MM.1S (cell line): ENCODE results near the gene MLLT1.

Experiments
- DNase-seq: peaks from one replicate; pipeline ENCODE4 v3.0.0-alpha.2; 2015
- H2AFZ ChIP-seq: fragments of 300-600 bp; sonication (generic); 2 replicates; pipeline ENCODE4 v1.6.0; 2016; ENCODE audit warnings: antibody characterized with exemption, low read length
- H3F3A ChIP-seq: fragments of 300-600 bp; sonication (generic); 2 replicates; pipeline ENCODE4 v1.6.1; 2016; ENCODE audit warnings: mild to moderate bottlenecking, antibody characterized with exemption, low read length, moderate library complexity, mixed read lengths; ENCODE audit not compliant: insufficient read depth
- H3K27ac ChIP-seq: fragments of 300-600 bp; sonication (generic); 2 replicates; pipeline ENCODE4 v1.5.1; 2016; ENCODE audit warnings: mild to moderate bottlenecking, low read length
- H3K27me3 ChIP-seq: fragments of 300-600 bp; sonication (generic); replicated peaks from 2 replicates; pipeline ENCODE4 v1.6.0; 2016; ENCODE audit warnings: low read length; ENCODE audit not compliant: insufficient read depth
- H3K36me3 ChIP-seq: fragments of 300-600 bp; sonication (generic); replicated peaks from 2 replicates; pipeline ENCODE4 v1.6.1; 2016; ENCODE audit warnings: mild to moderate bottlenecking, low read length, mixed read lengths; ENCODE audit not compliant: insufficient read depth
- H3K4me1 ChIP-seq: fragments of 300-600 bp; sonication (generic); 2 replicates; pipeline ENCODE4 v1.6.1; 2016; ENCODE audit warnings: low read length, mixed read lengths
- H3K4me2 ChIP-seq: fragments of 300-600 bp; sonication (generic); 2 replicates; pipeline ENCODE4 v1.6.0; 2016; ENCODE audit warnings: low read depth, low read length
- H3K4me3 ChIP-seq: fragments of 300-600 bp; sonication (generic); 2 replicates; pipeline ENCODE4 v1.5.1; 2016; ENCODE audit warnings: low read length, mixed read lengths
- H3K79me2 ChIP-seq: fragments of 300-600 bp; sonication (generic); 2 replicates; pipeline ENCODE4 v1.6.1; 2016; ENCODE audit warnings: mixed run types, low read length, mixed read lengths
- H3K9ac ChIP-seq: fragments of 300-600 bp; sonication (generic); 2 replicates; pipeline ENCODE4 v1.6.1; 2016; ENCODE audit warnings: low read length, mixed read lengths
- H3K9me2 ChIP-seq: fragments of 300-600 bp; sonication (generic); replicated peaks from 2 replicates; pipeline ENCODE4 v1.6.1; 2016; ENCODE audit warnings: mild to moderate bottlenecking, low read length, mixed read lengths; ENCODE audit not compliant: insufficient read depth
- H3K9me3 ChIP-seq: fragments of 300-600 bp; sonication (generic); replicated peaks from 2 replicates; pipeline ENCODE4 v1.6.1; 2016; ENCODE audit warnings: mild to moderate bottlenecking, low read length, mixed read lengths; ENCODE audit not compliant: insufficient read depth
- H4K20me1 ChIP-seq: fragments of 300-600 bp; sonication (generic); 2 replicates; pipeline ENCODE4 v1.6.1; 2016; ENCODE audit warnings: mild to moderate bottlenecking, low read length, moderate library complexity, mixed read lengths; ENCODE audit not compliant: insufficient read depth
- EZH2 ChIP-seq: fragments of 300-600 bp; sonication (generic); optimal IDR thresholded peaks from 2 replicates; pipeline ENCODE3; 2017; ENCODE audit warnings: low read depth, mild to moderate bottlenecking, antibody characterized with exemption, low read length, mixed read lengths
- EZH2phosphoT487 ChIP-seq: fragments of 300-600 bp; sonication (generic); IDR thresholded peaks from 2 replicates; pipeline ENCODE4 v1.6.1; 2018; ENCODE audit warnings: antibody characterized with exemption, low read length
- TF ChIP-seq, protein P1 (sequence below): fragments of 300-600 bp; sonication (generic); IDR thresholded peaks from 2 replicates; pipeline ENCODE4 v1.5.1; 2016; ENCODE audit warnings: antibody characterized with exemption, low read length, mixed read lengths

Gene MLLT1

GRCh38 chr19:6264803-6265202 is 15.0 kb downstream of the MLLT1 start:
- DNase-seq: no peak
- H3F3A ChIP-seq: no peaks in the 10 kb centered on the region
- no peaks in the 10 kb centered on the region for H3K9me3 ChIP-seq
- H3K27me3 ChIP-seq: no peaks in the 10 kb centered on the region
- no peak overlapping the region for H2AFZ ChIP-seq
- H3K9me2 ChIP-seq: no peaks in the 10 kb centered on the region
- peaks cover 10% of the 10 kb centered on the region; the same call in 1 of the 2 replicates for H3K36me3 ChIP-seq
- H3K9ac ChIP-seq: no peak overlapping the region
- no peak overlapping the region for H3K4me3 ChIP-seq
- TF ChIP-seq, protein P1, sequence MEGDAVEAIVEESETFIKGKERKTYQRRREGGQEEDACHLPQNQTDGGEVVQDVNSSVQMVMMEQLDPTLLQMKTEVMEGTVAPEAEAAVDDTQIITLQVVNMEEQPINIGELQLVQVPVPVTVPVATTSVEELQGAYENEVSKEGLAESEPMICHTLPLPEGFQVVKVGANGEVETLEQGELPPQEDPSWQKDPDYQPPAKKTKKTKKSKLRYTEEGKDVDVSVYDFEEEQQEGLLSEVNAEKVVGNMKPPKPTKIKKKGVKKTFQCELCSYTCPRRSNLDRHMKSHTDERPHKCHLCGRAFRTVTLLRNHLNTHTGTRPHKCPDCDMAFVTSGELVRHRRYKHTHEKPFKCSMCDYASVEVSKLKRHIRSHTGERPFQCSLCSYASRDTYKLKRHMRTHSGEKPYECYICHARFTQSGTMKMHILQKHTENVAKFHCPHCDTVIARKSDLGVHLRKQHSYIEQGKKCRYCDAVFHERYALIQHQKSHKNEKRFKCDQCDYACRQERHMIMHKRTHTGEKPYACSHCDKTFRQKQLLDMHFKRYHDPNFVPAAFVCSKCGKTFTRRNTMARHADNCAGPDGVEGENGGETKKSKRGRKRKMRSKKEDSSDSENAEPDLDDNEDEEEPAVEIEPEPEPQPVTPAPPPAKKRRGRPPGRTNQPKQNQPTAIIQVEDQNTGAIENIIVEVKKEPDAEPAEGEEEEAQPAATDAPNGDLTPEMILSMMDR: no peak
- TF ChIP-seq EZH2phosphoT487 (no peak), EZH2 (no peak)
- H3K4me1 ChIP-seq: no peaks in the 10 kb centered on the region
- H3K4me2 ChIP-seq: no peak overlapping the region
- H3K79me2 ChIP-seq: peaks cover 93% of the 10 kb centered on the region
- no peak overlapping the region for H3K27ac ChIP-seq
- peaks cover 5% of the 10 kb centered on the region for H4K20me1 ChIP-seq

GRCh38 chr19:6263735-6264444 is 15.9 kb downstream of the MLLT1 start:
- no peaks in the 10 kb centered on the region for H3F3A ChIP-seq
- H3K9me3 ChIP-seq: no peaks in the 10 kb centered on the region
- H3K4me2 ChIP-seq: no peak overlapping the region
- H3K79me2 ChIP-seq: peaks cover 93% of the 10 kb centered on the region
- peaks cover 16% of the 10 kb centered on the region; the same call in 1 of the 2 replicates for H3K36me3 ChIP-seq
- peaks cover 5% of the 10 kb centered on the region for H4K20me1 ChIP-seq
- no peaks in the 10 kb centered on the region for H3K27me3 ChIP-seq
- H3K9me2 ChIP-seq: no peaks in the 10 kb centered on the region
- H3K4me3 ChIP-seq: no peak overlapping the region
- H3K27ac ChIP-seq: no peak overlapping the region
- H3K4me1 ChIP-seq: no peaks in the 10 kb centered on the region
- no peak for TF ChIP-seq EZH2phosphoT487
- TF ChIP-seq, protein P1: no peak
- no peak for DNase-seq
- H2AFZ ChIP-seq: no peak overlapping the region
- H3K9ac ChIP-seq: no peak overlapping the region

GRCh38 chr19:6263306-6263705 is 16.5 kb downstream of the MLLT1 start:
- DNase-seq: no peak
- Histone ChIP-seq H3K4me3 (no peak overlapping the region), H3K27me3 (no peaks in the 10 kb centered on the region), H4K20me1 (peaks cover 5% of the 10 kb centered on the region), H3K79me2 (peaks cover 93% of the 10 kb centered on the region), H3K4me1 (no peaks in the 10 kb centered on the region), H3K9ac (no peak overlapping the region), H3F3A (no peaks in the 10 kb centered on the region), H2AFZ (no peak overlapping the region), H3K4me2 (no peak overlapping the region), H3K9me3 (no peaks in the 10 kb centered on the region), H3K9me2 (no peaks in the 10 kb centered on the region), H3K27ac (no peak overlapping the region), H3K36me3 (peaks cover 17% of the 10 kb centered on the region; the same call in 1 of the 2 replicates)
- TF ChIP-seq EZH2 (no peak), EZH2phosphoT487 (no peak)
- TF ChIP-seq, protein P1: no peak
